Dendritic cell treated with granulocyte-macrophage colony-stimulating factor and Interleukin-4, amounts not matched to agents 40 ng/mL and 50 ng/mL, for 4 days (primary cell): ENCODE results near the gene SLC7A9.
"Not testable (repeated sequence)": the region's sequence is repeated elsewhere in the genome, so short reads cannot be mapped to it uniquely, and the experiment has no call there.

ENCODE experiments used
- H3K27ac Mint-ChIP-seq: one replicate; pipeline ENCODE4 v1.8.0; 2022; ENCODE audit warnings: mild to moderate bottlenecking, mixed read lengths
- H3K27me3 Mint-ChIP-seq: one replicate; pipeline ENCODE4 v1.8.0; 2022; ENCODE audit warnings: mild to moderate bottlenecking, mixed read lengths
- H3K36me3 Mint-ChIP-seq: one replicate; pipeline ENCODE4 v1.8.0; 2022; ENCODE audit warnings: low read depth, mixed read lengths
- H3K4me1 Mint-ChIP-seq: one replicate; pipeline ENCODE4 v1.8.0; 2022; ENCODE audit warnings: low read depth, mixed read lengths
- H3K4me3 Mint-ChIP-seq: one replicate; pipeline ENCODE4 v1.8.0; 2022; ENCODE audit warnings: mild to moderate bottlenecking, moderate library complexity, mixed read lengths
- H3K9me3 Mint-ChIP-seq: one replicate; pipeline ENCODE4 v1.8.0; 2022; ENCODE audit warnings: mixed read lengths
- intact Hi-C: fragments of 100-400 bp; cut with micrococcal nuclease; formaldehyde crosslinking; loops from one replicate; pipeline ENCODE4 v1.15.0; 2022

The SLC7A9 gene

DNA sequence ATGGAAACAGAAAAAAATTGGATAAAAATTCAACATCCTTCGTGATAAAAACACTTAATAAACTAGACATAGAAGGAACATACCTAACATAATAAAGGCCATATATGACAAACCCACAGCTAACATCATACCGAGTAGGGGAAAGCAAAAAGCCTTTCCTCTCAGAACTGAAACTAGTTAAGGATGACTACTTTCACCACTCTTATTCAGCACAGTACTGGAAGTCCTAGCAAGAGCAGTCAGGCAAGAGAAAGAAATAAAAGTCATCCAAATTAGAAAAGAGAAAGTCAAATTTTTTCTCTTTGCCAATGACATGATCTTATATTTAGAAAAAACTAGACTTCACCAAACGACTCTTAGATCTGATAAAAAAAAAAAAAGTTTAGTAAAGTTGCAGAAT, 25.8 kb upstream of the SLC7A9 start:
- peaks cover 49% of the 10 kb centered on the region for H3K36me3 Mint-ChIP-seq

DNA sequence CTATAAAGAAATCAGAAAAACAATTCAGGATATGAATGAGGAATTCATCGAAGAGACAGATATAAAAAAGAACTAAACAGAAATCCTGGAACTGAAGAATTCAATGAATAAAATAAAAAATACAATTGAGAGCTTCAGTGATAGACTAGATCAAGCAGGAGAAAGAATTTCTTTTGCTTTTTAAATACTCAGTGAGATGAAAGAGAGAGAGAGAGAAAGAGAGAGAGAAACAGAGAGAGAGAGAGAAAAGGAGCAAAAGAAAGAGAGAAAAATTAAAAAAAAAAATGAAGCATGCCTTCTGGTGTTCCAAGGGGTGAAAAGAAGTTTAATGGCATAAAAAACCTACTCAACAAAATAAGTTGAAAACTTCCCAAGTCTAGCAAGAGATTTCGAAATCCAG, 22.0 kb upstream of the SLC7A9 start:
- H3K27ac Mint-ChIP-seq: no peak overlapping the region
- H3K27me3 Mint-ChIP-seq: no peaks in the 10 kb centered on the region
- intact Hi-C loops: no loop called here
- peaks cover 45% of the 10 kb centered on the region for H3K9me3 Mint-ChIP-seq
- peaks cover 44% of the 10 kb centered on the region for H3K36me3 Mint-ChIP-seq
- H3K4me1 Mint-ChIP-seq: no peaks in the 10 kb centered on the region
- no peak overlapping the region for H3K4me3 Mint-ChIP-seq

More for the DNA sequence above, 25.8 kb upstream of the SLC7A9 start:
- intact Hi-C loops: no loop called here
- H3K27me3 Mint-ChIP-seq: no peaks in the 10 kb centered on the region
- H3K9me3 Mint-ChIP-seq: peaks cover 44% of the 10 kb centered on the region
- peaks cover 6% of the 10 kb centered on the region for H3K4me1 Mint-ChIP-seq
- no peak overlapping the region for H3K4me3 Mint-ChIP-seq
- no peak overlapping the region for H3K27ac Mint-ChIP-seq

GRCh38 chr19:32890841-32891240, 21.3 kb upstream of the SLC7A9 start:
- Mint-ChIP-seq H3K27me3 (no peaks in the 10 kb centered on the region), H3K4me1 (no peaks in the 10 kb centered on the region), H3K9me3 (peaks cover 45% of the 10 kb centered on the region), H3K4me3 (no peak overlapping the region), H3K27ac (no peak overlapping the region), H3K36me3 (peaks cover 42% of the 10 kb centered on the region)
- intact Hi-C loops: no loop called here

- Mint-ChIP-seq H3K27ac (no peak overlapping the region), H3K4me3 (no peak overlapping the region), H3K27me3 (no peaks in the 10 kb centered on the region), H3K36me3 (peaks cover 42% of the 10 kb centered on the region), H3K9me3 (peaks cover 45% of the 10 kb centered on the region), H3K4me1 (no peaks in the 10 kb centered on the region)
- intact Hi-C loops: no loop called here
Measured at GRCh38 chr19:32890326-32890725, 20.8 kb upstream of the SLC7A9 start.

GRCh38 chr19:32889137-32889934, 19.8 kb upstream of the SLC7A9 start:
- Mint-ChIP-seq H3K27me3 (no peaks in the 10 kb centered on the region), H3K4me1 (no peaks in the 10 kb centered on the region), H3K27ac (no peak overlapping the region), H3K36me3 (peaks cover 42% of the 10 kb centered on the region), H3K4me3 (no peak overlapping the region), H3K9me3 (peaks cover 40% of the 10 kb centered on the region)
- intact Hi-C loops: no loop called here

GRCh38 chr19:32887572-32888215, 18.1 kb upstream of the SLC7A9 start:
- H3K9me3 Mint-ChIP-seq: peaks cover 24% of the 10 kb centered on the region

GRCh38 chr19:32886241-32886640, 16.7 kb upstream of the SLC7A9 start:
- Mint-ChIP-seq H3K9me3 (peaks cover 9% of the 10 kb centered on the region), H3K4me1 (no peaks in the 10 kb centered on the region), H3K4me3 (no peak overlapping the region), H3K27me3 (no peaks in the 10 kb centered on the region), H3K36me3 (peaks cover 20% of the 10 kb centered on the region), H3K27ac (no peak overlapping the region)
- intact Hi-C loops: no loop called here

More at GRCh38 chr19:32887572-32888215, 18.1 kb upstream of the SLC7A9 start:
- H3K4me3 Mint-ChIP-seq: no peak overlapping the region
- peaks cover 27% of the 10 kb centered on the region for H3K36me3 Mint-ChIP-seq
- no peaks in the 10 kb centered on the region for H3K4me1 Mint-ChIP-seq
- intact Hi-C loops: no loop called here
- no peaks in the 10 kb centered on the region for H3K27me3 Mint-ChIP-seq
- H3K27ac Mint-ChIP-seq: no peak overlapping the region

DNA sequence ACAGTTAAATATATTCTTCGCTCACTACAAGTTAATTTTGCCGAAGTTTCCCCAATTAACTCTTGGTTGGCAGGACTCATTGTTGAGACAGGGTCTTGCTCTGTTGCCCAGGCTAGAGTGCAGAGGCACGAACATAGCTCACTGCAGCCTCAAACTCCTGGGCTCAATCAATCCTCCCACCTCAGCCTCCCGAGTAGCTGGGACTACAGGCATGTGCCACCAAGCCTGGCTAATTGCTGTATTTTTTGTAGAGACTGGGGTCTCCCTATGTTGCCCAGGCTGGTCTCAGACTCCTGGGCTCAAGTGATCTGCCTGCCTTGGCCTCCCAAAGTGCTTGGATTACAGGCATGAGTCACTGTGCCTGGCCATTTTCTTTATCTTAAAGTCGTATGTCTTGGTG, 15.7 kb upstream of the SLC7A9 start:
- H3K27ac Mint-ChIP-seq, H3K4me1 Mint-ChIP-seq, H3K4me3 Mint-ChIP-seq, H3K9me3 Mint-ChIP-seq, H3K27me3 Mint-ChIP-seq, intact Hi-C loops: not testable (repeated sequence)
- peaks cover 13% of the 10 kb centered on the region for H3K36me3 Mint-ChIP-seq

DNA sequence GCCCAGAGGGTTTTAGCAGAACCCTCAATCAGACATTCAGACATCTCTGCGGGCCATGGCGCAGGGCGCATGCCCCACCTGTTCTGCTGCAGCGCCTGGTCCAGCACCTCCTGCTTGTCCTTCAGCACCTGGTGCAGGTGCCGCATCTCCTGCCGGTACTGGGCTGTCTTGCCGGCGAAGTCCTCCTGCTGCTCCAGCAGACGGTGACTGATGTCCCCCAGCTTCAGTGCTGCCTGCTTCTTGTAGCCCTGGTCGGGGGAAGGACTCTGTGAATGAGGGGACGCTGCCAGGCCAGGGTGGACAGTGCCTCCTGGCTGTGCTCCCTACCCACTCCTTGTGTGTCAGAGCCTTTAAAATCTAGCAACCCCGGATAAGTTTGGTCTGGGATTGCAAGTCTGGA, 12.2 kb upstream of the SLC7A9 start:
- no peaks in the 10 kb centered on the region for H3K9me3 Mint-ChIP-seq

GRCh38 chr19:32880622-32881021, 11.1 kb upstream of the SLC7A9 start:
- intact Hi-C loops: no loop called here
- no peaks in the 10 kb centered on the region for H3K9me3 Mint-ChIP-seq
- H3K4me3 Mint-ChIP-seq: no peak overlapping the region
- no peaks in the 10 kb centered on the region for H3K4me1 Mint-ChIP-seq
- peaks cover 33% of the 10 kb centered on the region for H3K36me3 Mint-ChIP-seq
- no peak overlapping the region for H3K27ac Mint-ChIP-seq
- no peaks in the 10 kb centered on the region for H3K27me3 Mint-ChIP-seq

More for the DNA sequence above, 12.2 kb upstream of the SLC7A9 start:
- Mint-ChIP-seq H3K4me1 (no peaks in the 10 kb centered on the region), H3K27me3 (no peaks in the 10 kb centered on the region), H3K36me3 (peaks cover 33% of the 10 kb centered on the region), H3K4me3 (no peak overlapping the region), H3K27ac (no peak overlapping the region)
- intact Hi-C loops: no loop called here

DNA sequence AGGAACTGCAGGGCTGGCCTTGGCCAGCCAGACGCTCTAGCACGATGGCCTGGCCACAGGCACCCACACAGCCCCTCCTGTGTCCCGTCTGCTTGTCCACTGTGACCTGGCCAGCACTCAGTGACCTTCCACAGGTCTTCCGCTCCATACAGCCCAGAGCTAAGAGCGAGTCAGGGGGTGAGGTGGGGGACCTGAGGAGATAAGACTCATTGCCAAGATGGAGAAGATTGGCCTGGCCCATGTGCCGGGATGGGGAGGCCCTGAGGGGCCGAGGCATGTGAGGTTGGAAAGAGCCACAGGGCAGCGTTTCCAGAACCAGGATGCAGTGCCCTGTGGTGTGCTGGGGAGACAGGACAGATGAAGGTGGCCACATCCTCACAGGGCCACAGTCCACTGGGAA, 10.2 kb upstream of the SLC7A9 start:
- Mint-ChIP-seq H3K4me3 (no peak overlapping the region), H3K27me3 (no peaks in the 10 kb centered on the region), H3K4me1 (no peaks in the 10 kb centered on the region), H3K27ac (no peak overlapping the region), H3K36me3 (peaks cover 33% of the 10 kb centered on the region), H3K9me3 (no peaks in the 10 kb centered on the region)
- intact Hi-C loops: no loop called here

- Mint-ChIP-seq H3K9me3 (no peaks in the 10 kb centered on the region), H3K27ac (no peak overlapping the region), H3K36me3 (peaks cover 33% of the 10 kb centered on the region), H3K4me3 (no peak overlapping the region), H3K4me1 (no peaks in the 10 kb centered on the region), H3K27me3 (no peaks in the 10 kb centered on the region)
- intact Hi-C loops: no loop called here
Measured at GRCh38 chr19:32878988-32879387, 9.4 kb upstream of the SLC7A9 start.

- intact Hi-C loops: no loop called here
- Mint-ChIP-seq H3K27ac (no peak overlapping the region), H3K9me3 (no peaks in the 10 kb centered on the region), H3K27me3 (no peaks in the 10 kb centered on the region), H3K4me1 (no peaks in the 10 kb centered on the region), H3K4me3 (no peak overlapping the region), H3K36me3 (peaks cover 33% of the 10 kb centered on the region)
Measured at GRCh38 chr19:32877977-32878745, 8.6 kb upstream of the SLC7A9 start.

DNA sequence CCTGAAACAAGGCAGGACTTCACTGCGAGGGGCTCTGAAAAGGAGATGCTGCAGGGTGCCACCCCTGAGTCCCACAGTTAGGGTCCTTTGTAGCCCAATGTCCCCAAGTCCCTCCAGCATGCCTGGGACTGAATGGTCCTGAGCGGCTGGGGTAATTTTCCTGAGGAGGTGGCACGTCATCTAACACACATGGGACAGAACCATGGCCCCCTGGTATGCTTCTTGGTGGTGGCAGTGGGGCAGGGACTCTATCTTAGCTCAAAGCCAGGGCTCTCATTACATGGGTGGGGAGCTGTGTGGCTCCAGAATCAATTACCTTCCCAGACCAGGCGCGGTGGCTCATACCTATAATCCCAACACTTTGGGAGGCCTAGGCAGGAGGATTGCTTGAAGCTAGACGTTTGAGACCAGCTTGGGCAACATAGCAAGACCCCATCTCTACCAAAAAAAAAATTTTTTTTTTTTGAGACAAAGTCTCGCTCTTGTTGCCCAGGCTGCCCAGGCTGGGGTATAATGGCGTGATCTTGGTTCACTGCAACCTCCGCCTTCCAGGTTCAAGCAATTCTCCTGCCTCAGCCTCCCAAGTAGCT, 7.9 kb upstream of the SLC7A9 start:
- Mint-ChIP-seq H3K36me3 (peaks cover 33% of the 10 kb centered on the region), H3K4me1 (no peaks in the 10 kb centered on the region), H3K27ac (no peak overlapping the region), H3K4me3 (no peak overlapping the region), H3K9me3 (no peaks in the 10 kb centered on the region), H3K27me3 (no peaks in the 10 kb centered on the region)
- intact Hi-C loops: no loop called here
